GM23338 (cell line): ENCODE measurements around the gene KLHL18. TPM values are rescaled to one million over a fixed set of nuclear protein-coding genes. Genes with fewer than 3 reads are reported as not detected.
A peak's percentile ranks its signal among the peaks of the same experiment; 100 is the strongest.
"Not testable (repeated sequence)": the region's sequence is repeated elsewhere in the genome, so short reads cannot be mapped to it uniquely, and the experiment has no call there.

Source experiments
- ATAC-seq: fragments of 200-7000 bp; cut with Tn5 transposase; 3 replicates; pipeline ENCODE4 v1.9.1; 2020
- DNase-seq: peaks from one replicate; pipeline ENCODE4 v3.0.0-alpha.2; 2015; ENCODE audit warnings: low spot score
- H2AFZ ChIP-seq: fragments of 200-600 bp; sonication (generic); 2 replicates; pipeline ENCODE4 v1.8.0; 2016; ENCODE audit warnings: antibody characterized with exemption, mild to moderate bottlenecking, moderate library complexity
- H3F3A ChIP-seq: fragments of 200-600 bp; sonication (generic); replicated peaks from 2 replicates; pipeline ENCODE4 v1.8.0; 2017; ENCODE audit warnings: antibody characterized with exemption, mixed run types, low read depth
- H3K27ac ChIP-seq: fragments of 200-600 bp; sonication (generic); 2 replicates; pipeline ENCODE4 v1.6.1; 2016; ENCODE audit warnings: low read depth
- H3K27me3 ChIP-seq: fragments of 200-600 bp; sonication (generic); 2 replicates; pipeline ENCODE4 v1.8.0; 2016; ENCODE audit warnings: mild to moderate bottlenecking, mixed run types, moderate library complexity; ENCODE audit not compliant: insufficient read depth
- H3K36me3 ChIP-seq: fragments of 200-600 bp; sonication (generic); 2 replicates; pipeline ENCODE4 v1.8.0; 2016; ENCODE audit warnings: mild to moderate bottlenecking; ENCODE audit not compliant: insufficient read depth
- H3K4me1 ChIP-seq: fragments of 200-600 bp; sonication (generic); 2 replicates; pipeline ENCODE4 v1.8.0; 2016; ENCODE audit warnings: mild to moderate bottlenecking, moderate library complexity; ENCODE audit not compliant: insufficient read depth
- H3K4me2 ChIP-seq: fragments of 200-600 bp; sonication (generic); 2 replicates; pipeline ENCODE4 v1.7.1; 2017; ENCODE audit warnings: mixed run types
- H3K4me3 ChIP-seq: fragments of 200-600 bp; sonication (generic); 2 replicates; pipeline ENCODE4 v1.6.1; 2016; ENCODE audit warnings: mixed run types
- H3K79me2 ChIP-seq: fragments of 200-600 bp; sonication (generic); replicated peaks from 2 replicates; pipeline ENCODE4 v1.8.0; 2017; ENCODE audit warnings: mild to moderate bottlenecking; ENCODE audit not compliant: insufficient read depth
- H3K9me2 ChIP-seq: fragments of 200-600 bp; sonication (generic); 2 replicates; pipeline ENCODE4 v1.8.0; 2017; ENCODE audit not compliant: insufficient read depth
- H4K20me1 ChIP-seq: fragments of 200-600 bp; sonication (generic); replicated peaks from 2 replicates; pipeline ENCODE4 v1.8.0; 2017; ENCODE audit warnings: mild to moderate bottlenecking; ENCODE audit not compliant: insufficient read depth
- H3K27ac Mint-ChIP-seq: 2 replicates; pipeline ENCODE4 v1.8.0; 2020; ENCODE audit warnings: inconsistent platforms, mild to moderate bottlenecking, moderate library complexity, mixed read lengths
- H3K27me3 Mint-ChIP-seq: 3 replicates; pipeline ENCODE4 v1.8.0; 2022; ENCODE audit warnings: low read depth, mild to moderate bottlenecking, moderate library complexity, mixed read lengths, inconsistent platforms; ENCODE audit not compliant: insufficient read depth, poor library complexity
- H3K36me3 Mint-ChIP-seq: 3 replicates; pipeline ENCODE4 v1.8.0; 2021; ENCODE audit warnings: low read depth, mild to moderate bottlenecking, inconsistent platforms, moderate library complexity, mixed read lengths
- H3K4me1 Mint-ChIP-seq: 3 replicates; pipeline ENCODE4 v1.8.0; 2020; ENCODE audit warnings: mild to moderate bottlenecking, inconsistent platforms, mixed read lengths
- H3K4me3 Mint-ChIP-seq: 3 replicates; pipeline ENCODE4 v1.8.0; 2021; ENCODE audit warnings: moderate library complexity, mild to moderate bottlenecking, inconsistent platforms, mixed read lengths
- H3K9me3 Mint-ChIP-seq: 3 replicates; pipeline ENCODE4 v1.8.0; 2020; ENCODE audit warnings: moderate library complexity, mild to moderate bottlenecking, inconsistent platforms, mixed read lengths
- JUNB ChIP-seq: IDR thresholded peaks from one replicate; pipeline ENCODE4 v1.6.1; 2016; ENCODE audit warnings: antibody characterized with exemption; ENCODE audit not compliant: unreplicated experiment
- POLR2AphosphoS5 ChIP-seq: IDR thresholded peaks from 2 replicates; pipeline ENCODE4 v1.6.1; 2016; ENCODE audit warnings: antibody characterized with exemption, low read depth
- STAT1 ChIP-seq: IDR thresholded peaks from one replicate; pipeline ENCODE4 v1.6.1; 2016; ENCODE audit warnings: antibody characterized with exemption; ENCODE audit not compliant: unreplicated experiment
- polyA plus RNA-seq: library from polyadenylated mRNA; unstranded; fragments of >200 nt; fragmentation: Nextera tagmentation; extraction: Ambion mirVana; gene quantifications from 2 replicates; pipeline ENCODE4 v1.2.1, GENCODE V29; 2016
- total RNA-seq: library from RNA; depleted of rRNA; stranded (reverse); fragments of >200 nt; shearing (Covaris generic); gene quantifications from 2 replicates; pipeline ENCODE4 v1.2.3, GENCODE V29; 2014
- TF ChIP-seq, protein P1 (sequence below): IDR thresholded peaks from 2 replicates; pipeline ENCODE4 v1.6.1; 2016; ENCODE audit warnings: antibody characterized with exemption
- TF ChIP-seq, protein P2 (sequence below): IDR thresholded peaks from one replicate; pipeline ENCODE4 v1.6.1; 2018; ENCODE audit warnings: antibody characterized with exemption; ENCODE audit not compliant: unreplicated experiment

KLHL18 gene
- total and polyA plus RNA-seq, 2 experiments from 2014 or later, result 11.3 to 18.1 TPM

DNA sequence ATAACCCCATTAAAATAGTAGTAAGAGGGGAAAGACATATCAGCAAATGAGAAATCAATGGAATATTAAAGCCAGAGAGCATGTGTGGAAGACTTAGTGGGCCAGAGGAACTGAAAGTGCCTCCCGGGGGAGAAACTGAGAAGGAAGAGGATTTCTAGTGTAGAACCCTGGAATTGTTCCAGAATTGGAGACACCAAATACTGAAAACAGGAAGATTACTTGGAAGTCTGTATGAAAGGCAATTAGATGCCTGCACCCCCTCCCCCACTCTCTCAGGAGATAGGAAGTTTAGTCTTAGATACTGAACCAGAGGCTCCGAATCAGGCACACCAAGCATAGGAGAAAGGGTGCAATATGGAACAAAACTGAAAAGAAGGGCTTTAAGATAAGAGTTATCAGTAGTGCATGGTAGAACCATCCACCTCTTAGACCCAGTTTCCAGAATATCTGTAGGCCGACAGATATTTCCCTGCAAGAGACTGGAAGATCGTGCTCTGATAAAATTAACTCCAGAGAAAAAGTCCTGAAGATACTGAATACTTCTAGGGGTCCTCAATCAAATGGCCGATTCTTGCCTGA, 32.4 kb downstream of the KLHL18 start:
- no peaks in the 10 kb centered on the region for H3K9me2 ChIP-seq
- DNase-seq (no peak), ATAC-seq (no peak)
- H3K4me3 Mint-ChIP-seq, result no peak overlapping the region
- peaks cover 11% of the 10 kb centered on the region; the same call in 2 of the 3 replicates for H3K4me1 Mint-ChIP-seq
- H3K27me3 ChIP-seq, result no peaks in the 10 kb centered on the region
- peaks cover 11% of the 10 kb centered on the region for H3K36me3 Mint-ChIP-seq
- H3K79me2 ChIP-seq, result peaks cover 12% of the 10 kb centered on the region; the same call in 1 of the 2 replicates
- H3K36me3 ChIP-seq, result peaks cover 4% of the 10 kb centered on the region; the same call in 1 of the 2 replicates
- peaks cover 23% of the 10 kb centered on the region for H4K20me1 ChIP-seq
- peaks cover 9% of the 10 kb centered on the region for H3K9me3 Mint-ChIP-seq
- no peak overlapping the region for H3K27ac Mint-ChIP-seq
- TF ChIP-seq POLR2AphosphoS5 (no peak), JUNB (no peak), STAT1 (no peak)
- TF ChIP-seq, protein P1, sequence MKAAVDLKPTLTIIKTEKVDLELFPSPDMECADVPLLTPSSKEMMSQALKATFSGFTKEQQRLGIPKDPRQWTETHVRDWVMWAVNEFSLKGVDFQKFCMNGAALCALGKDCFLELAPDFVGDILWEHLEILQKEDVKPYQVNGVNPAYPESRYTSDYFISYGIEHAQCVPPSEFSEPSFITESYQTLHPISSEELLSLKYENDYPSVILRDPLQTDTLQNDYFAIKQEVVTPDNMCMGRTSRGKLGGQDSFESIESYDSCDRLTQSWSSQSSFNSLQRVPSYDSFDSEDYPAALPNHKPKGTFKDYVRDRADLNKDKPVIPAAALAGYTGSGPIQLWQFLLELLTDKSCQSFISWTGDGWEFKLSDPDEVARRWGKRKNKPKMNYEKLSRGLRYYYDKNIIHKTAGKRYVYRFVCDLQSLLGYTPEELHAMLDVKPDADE, result no peak
- TF ChIP-seq, protein P2, sequence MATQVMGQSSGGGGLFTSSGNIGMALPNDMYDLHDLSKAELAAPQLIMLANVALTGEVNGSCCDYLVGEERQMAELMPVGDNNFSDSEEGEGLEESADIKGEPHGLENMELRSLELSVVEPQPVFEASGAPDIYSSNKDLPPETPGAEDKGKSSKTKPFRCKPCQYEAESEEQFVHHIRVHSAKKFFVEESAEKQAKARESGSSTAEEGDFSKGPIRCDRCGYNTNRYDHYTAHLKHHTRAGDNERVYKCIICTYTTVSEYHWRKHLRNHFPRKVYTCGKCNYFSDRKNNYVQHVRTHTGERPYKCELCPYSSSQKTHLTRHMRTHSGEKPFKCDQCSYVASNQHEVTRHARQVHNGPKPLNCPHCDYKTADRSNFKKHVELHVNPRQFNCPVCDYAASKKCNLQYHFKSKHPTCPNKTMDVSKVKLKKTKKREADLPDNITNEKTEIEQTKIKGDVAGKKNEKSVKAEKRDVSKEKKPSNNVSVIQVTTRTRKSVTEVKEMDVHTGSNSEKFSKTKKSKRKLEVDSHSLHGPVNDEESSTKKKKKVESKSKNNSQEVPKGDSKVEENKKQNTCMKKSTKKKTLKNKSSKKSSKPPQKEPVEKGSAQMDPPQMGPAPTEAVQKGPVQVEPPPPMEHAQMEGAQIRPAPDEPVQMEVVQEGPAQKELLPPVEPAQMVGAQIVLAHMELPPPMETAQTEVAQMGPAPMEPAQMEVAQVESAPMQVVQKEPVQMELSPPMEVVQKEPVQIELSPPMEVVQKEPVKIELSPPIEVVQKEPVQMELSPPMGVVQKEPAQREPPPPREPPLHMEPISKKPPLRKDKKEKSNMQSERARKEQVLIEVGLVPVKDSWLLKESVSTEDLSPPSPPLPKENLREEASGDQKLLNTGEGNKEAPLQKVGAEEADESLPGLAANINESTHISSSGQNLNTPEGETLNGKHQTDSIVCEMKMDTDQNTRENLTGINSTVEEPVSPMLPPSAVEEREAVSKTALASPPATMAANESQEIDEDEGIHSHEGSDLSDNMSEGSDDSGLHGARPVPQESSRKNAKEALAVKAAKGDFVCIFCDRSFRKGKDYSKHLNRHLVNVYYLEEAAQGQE, result no peak
- no peaks in the 10 kb centered on the region for H3K27me3 Mint-ChIP-seq
- peaks cover 5% of the 10 kb centered on the region; the same call in 1 of the 2 replicates for H3K4me1 ChIP-seq
- no peak overlapping the region for H3K4me3 ChIP-seq
- no peaks in the 10 kb centered on the region for H3F3A ChIP-seq
- H2AFZ ChIP-seq, result no peak overlapping the region
- 0 out of 2 replicates have a peak overlapping the region, but pooled peaks have one; percentile 5 for H3K27ac ChIP-seq
- H3K4me2 ChIP-seq, result no peak overlapping the region

DNA sequence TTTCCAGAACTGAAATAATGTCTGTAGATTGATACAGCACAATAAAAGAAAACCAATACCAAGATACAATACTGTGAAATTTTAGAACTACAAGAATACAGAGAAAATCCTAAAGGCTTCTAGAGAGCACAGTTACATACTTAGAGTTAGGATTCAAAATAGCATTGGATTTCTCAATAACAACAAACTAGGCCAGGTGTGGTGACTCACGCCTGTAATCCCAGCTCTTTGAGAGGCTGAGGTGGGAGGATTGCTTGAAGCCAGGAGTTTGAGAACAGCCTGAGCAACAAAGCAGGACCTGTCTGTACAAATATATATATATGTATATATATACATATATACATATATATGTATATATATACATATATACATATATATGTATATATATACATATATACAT, 33.4 kb downstream of the KLHL18 start:
- not testable (repeated sequence) for H3K4me3 Mint-ChIP-seq, H3K27me3 Mint-ChIP-seq, H3K27ac ChIP-seq, H3K36me3 ChIP-seq, H3F3A ChIP-seq, H3K4me3 ChIP-seq, ATAC-seq, H2AFZ ChIP-seq, H3K9me3 Mint-ChIP-seq, DNase-seq, H3K4me2 ChIP-seq, H3K4me1 ChIP-seq, H3K27me3 ChIP-seq, H3K9me2 ChIP-seq, H3K27ac Mint-ChIP-seq
- peaks cover 11% of the 10 kb centered on the region; the same call in 2 of the 3 replicates for H3K4me1 Mint-ChIP-seq
- H3K36me3 Mint-ChIP-seq, result peaks cover 11% of the 10 kb centered on the region
- Histone ChIP-seq H4K20me1 (peaks cover 23% of the 10 kb centered on the region), H3K79me2 (peaks cover 12% of the 10 kb centered on the region; the same call in 1 of the 2 replicates)
